GM12878 (cell line): ENCODE results near the gene BEGAIN. TPM values are rescaled to one million over a fixed set of nuclear protein-coding genes. Genes with fewer than 3 reads are reported as not detected.

Experiments used
- ATAC-seq: fragments of 200-7000 bp; cut with Tn5 transposase; 3 replicates; pipeline ENCODE4 v1.9.1; 2020; ENCODE audit warnings: mild to moderate bottlenecking, moderate library complexity
- BruUV-seq: library from RNA; stranded (reverse); fragments of 400-500 nt; replicated peaks from 2 replicates; lab custom pipeline; 2021; lab: Mats Ljungman, UMichigan
- CTCF ChIA-PET: fragments of 300-600 bp; sonication (Branson Sonifier 250); formaldehyde crosslinking; extraction: SDS; loops from one replicate; lab custom pipeline; 2021; ENCODE audit warnings: inconsistent platforms; lab: Yijun Ruan, JAX
- POLR2A ChIA-PET: fragments of 350-600 bp; formaldehyde crosslinking; extraction: SDS; loops from one replicate; lab custom pipeline; 2021; ENCODE audit warnings: inconsistent platforms; lab: Charles Lee
- RAD21 ChIA-PET: fragments of 300-600 bp; sonication (Branson Sonifier 250); formaldehyde crosslinking; loops from one replicate; lab custom pipeline; 2023; ENCODE audit warnings: antibody characterized with exemption; ENCODE audit not compliant: unreplicated experiment; lab: Charles Lee
- SMC1A ChIA-PET: fragments of 300-600 bp; sonication (Branson Sonifier 250); formaldehyde crosslinking; loops from one replicate; lab custom pipeline; 2023; ENCODE audit not compliant: unreplicated experiment, uncharacterized antibody; lab: Charles Lee
- DNase-seq: peaks from one replicate; pipeline ENCODE4 v3.0.0-alpha.2; 2011; ENCODE audit warnings: low read depth, low spot score
- FAIRE-seq: peaks from 3 replicates; lab custom pipeline; 2011; peaks lifted over from hg19 to GRCh38; lab: Jason Lieb, UNC
- H2AFZ ChIP-seq: 2 replicates; pipeline ENCODE4 v1.6.0; 2011; ENCODE audit warnings: low read depth, low read length, control low read depth; ENCODE audit not compliant: control insufficient read depth
- H3K27ac ChIP-seq: 2 replicates; pipeline ENCODE4 v1.5.1; 2011; ENCODE audit warnings: control low read depth; ENCODE audit not compliant: control insufficient read depth, insufficient read depth
- H3K27me3 ChIP-seq, 2 experiments: replicated peaks in 1 of 2; 2 replicates each; pipeline versions ENCODE4 v1.6.0 to v1.6.1; 2011; ENCODE audit warnings: low read length in 1 of 2; ENCODE audit not compliant: control insufficient read depth in 2 of 2, insufficient read depth in 2 of 2
- H3K36me3 ChIP-seq, 2 experiments: 2 replicates each; pipeline ENCODE4 v1.5.1; 2011; ENCODE audit warnings: low read length in 1 of 2; ENCODE audit not compliant: control insufficient read depth in 2 of 2, insufficient read depth in 2 of 2
- H3K4me1 ChIP-seq: 2 replicates; pipeline ENCODE4 v1.6.1; 2011; ENCODE audit warnings: mild to moderate bottlenecking, low read length, moderate library complexity, mixed read lengths; ENCODE audit not compliant: control insufficient read depth, insufficient read depth
- H3K4me2 ChIP-seq: 2 replicates; pipeline ENCODE4 v1.6.0; 2011; ENCODE audit warnings: control low read depth; ENCODE audit not compliant: control insufficient read depth, insufficient read depth
- H3K4me3 ChIP-seq: fragments of 200-600 bp; sonication (generic); 2 replicates; pipeline ENCODE4 v1.5.1; 2016
- H3K79me2 ChIP-seq: 2 replicates; pipeline ENCODE4 v1.6.0; 2011; ENCODE audit warnings: low read length; ENCODE audit not compliant: control insufficient read depth, insufficient read depth
- H3K9ac ChIP-seq: 2 replicates; pipeline ENCODE4 v1.8.0; 2011; ENCODE audit warnings: low read length, control low read depth, mixed read lengths; ENCODE audit not compliant: control insufficient read depth, insufficient read depth
- H3K9me3 ChIP-seq: replicated peaks from 3 replicates; pipeline ENCODE4 v1.5.1; 2011; ENCODE audit warnings: mild to moderate bottlenecking, low read length; ENCODE audit not compliant: control insufficient read depth, insufficient read depth
- H4K20me1 ChIP-seq: 2 replicates; pipeline ENCODE4 v1.6.0; 2011; ENCODE audit not compliant: control insufficient read depth, insufficient read depth
- CHD1 ChIP-seq: IDR thresholded peaks from 2 replicates; pipeline ENCODE4 v1.6.1; 2012; ENCODE audit warnings: low read depth, low read length, improper control_type of control experiment
- E2F8 ChIP-seq: fragments of 450-650 bp; IDR thresholded peaks from 2 replicates; pipeline ENCODE4 v1.6.1; 2018; ENCODE audit warnings: mild to moderate bottlenecking, low read depth, moderate library complexity; ENCODE audit not compliant: partially characterized antibody
- MAX ChIP-seq: IDR thresholded peaks from 2 replicates; pipeline ENCODE4 v1.6.1; 2012; ENCODE audit warnings: low read depth, low read length, improper control_type of control experiment
- MEF2A ChIP-seq: IDR thresholded peaks from 2 replicates; pipeline ENCODE4 v1.6.1; 2011; ENCODE audit warnings: low read depth, mild to moderate bottlenecking, low read length, moderate library complexity; ENCODE audit not compliant: insufficient read depth
- NFXL1 ChIP-seq: fragments of 450-650 bp; IDR thresholded peaks from 2 replicates; pipeline ENCODE4 v1.6.1; 2017; ENCODE audit warnings: antibody characterized with exemption, mild to moderate bottlenecking, borderline replicate concordance
- NFYA ChIP-seq: IDR thresholded peaks from 2 replicates; pipeline ENCODE4 v1.6.1; 2011; ENCODE audit warnings: low read depth, mild to moderate bottlenecking, low read length, improper control_type of control experiment, borderline replicate concordance
- PAX5 ChIP-seq: IDR thresholded peaks from 2 replicates; pipeline ENCODE4 v1.6.1; 2011; ENCODE audit warnings: low read depth, low read length, borderline replicate concordance
- POLR2A ChIP-seq: IDR thresholded peaks from 2 replicates; pipeline ENCODE4 v1.6.1; 2011; ENCODE audit warnings: low read depth, mild to moderate bottlenecking, low read length
- RCOR1 ChIP-seq: conservative IDR thresholded peaks from 2 replicates; pipeline ENCODE4 v1.6.1; 2012; ENCODE audit warnings: low read depth, low read length, improper control_type of control experiment
- RFX5 ChIP-seq: IDR thresholded peaks from 2 replicates; pipeline ENCODE4 v1.6.1; 2011; ENCODE audit warnings: low read depth, low read length, improper control_type of control experiment
- TBL1XR1 ChIP-seq: IDR thresholded peaks from 2 replicates; pipeline ENCODE4 v1.6.1; 2012; ENCODE audit warnings: low read depth, low read length, improper control_type of control experiment
- YBX1 ChIP-seq: fragments of 450-650 bp; IDR thresholded peaks from 2 replicates; pipeline ENCODE4 v1.6.1; 2016; ENCODE audit warnings: antibody characterized with exemption
- ZNF207 ChIP-seq: fragments of 450-650 bp; IDR thresholded peaks from 2 replicates; pipeline ENCODE4 v1.6.1; 2014; ENCODE audit warnings: antibody characterized with exemption, mild to moderate bottlenecking, borderline replicate concordance
- ZNF24 ChIP-seq: fragments of 450-650 bp; IDR thresholded peaks from 2 replicates; pipeline ENCODE4 v1.6.1; 2017; ENCODE audit warnings: antibody characterized with exemption, mild to moderate bottlenecking
- WGBS: methylation state at CpG from one replicate; pipeline ENCODE4 v1.1.6; 2016; ENCODE audit warnings: low lambda C conversion rate; ENCODE audit not compliant: insufficient replicate concordance, insufficient coverage; ENCODE audit errors: missing lambda C conversion rate; 5-methylcytosine and 5-hydroxymethylcytosine counted together
- in situ Hi-C: fragments of 300-500 bp; cut with MboI; formaldehyde crosslinking; loops from 9 replicates; pipeline ENCODE4 v1.14.3; 2018; ENCODE audit warnings: mixed read lengths
- intact Hi-C: fragments of 100-400 bp; cut with micrococcal nuclease; formaldehyde crosslinking; loops from one replicate; pipeline ENCODE4 v1.14.2; 2022; ENCODE audit not compliant: unreplicated experiment
- polyA plus RNA-seq, 11 experiments: library from polyadenylated mRNA; depleted of rRNA in 4 of 11; unstranded in 6 of 11; stranded (reverse) in 5 of 11; fragments of >200 nt; fragmentation: Nextera tagmentation in 4 of 11; fragmentation: Illumina TruSeq in 1 of 11; extraction: Ambion mirVana in 4 of 11; extraction: Trizol in 1 of 11; gene quantifications; 1 replicate in 1 of 11; 2 replicates in 10 of 11; pipeline versions ENCODE4 v1.2.1 to v1.2.3, GENCODE V29; 2011 to 2016; ENCODE audit warnings: inconsistent platforms in 2 of 11, missing spikeins in 2 of 11, low read depth in 1 of 11
- total RNA-seq, 4 experiments: library from RNA; depleted of rRNA in 3 of 4; stranded (reverse); fragments of >200 nt in 3 of 4; fragmentation: Illumina TruSeq in 1 of 4; extraction: Trizol in 1 of 4; gene quantifications; 2 replicates each; pipeline versions ENCODE4 v1.2.1 to v1.2.3, GENCODE V29; 2013 to 2021
- TF ChIP-seq, protein P1 (sequence below): IDR thresholded peaks from 2 replicates; pipeline ENCODE4 v1.6.1; 2011; ENCODE audit warnings: mild to moderate bottlenecking, low read depth, low read length, moderate library complexity; ENCODE audit not compliant: insufficient replicate concordance
- TF ChIP-seq, protein P2 (sequence below): fragments of 450-650 bp; formaldehyde crosslinking; IDR thresholded peaks from 2 replicates; pipeline ENCODE4 v1.5.0; 2022; ENCODE audit warnings: mild to moderate bottlenecking, missing genetic modification characterization

The BEGAIN gene
- total and polyA plus RNA-seq, 10 of the 15 experiments (the other 5 are each of a cell fraction or from before 2014, with no cell fraction given), result 0.01 to 0.31 (median 0.06) TPM; not detected in 5

DNA sequence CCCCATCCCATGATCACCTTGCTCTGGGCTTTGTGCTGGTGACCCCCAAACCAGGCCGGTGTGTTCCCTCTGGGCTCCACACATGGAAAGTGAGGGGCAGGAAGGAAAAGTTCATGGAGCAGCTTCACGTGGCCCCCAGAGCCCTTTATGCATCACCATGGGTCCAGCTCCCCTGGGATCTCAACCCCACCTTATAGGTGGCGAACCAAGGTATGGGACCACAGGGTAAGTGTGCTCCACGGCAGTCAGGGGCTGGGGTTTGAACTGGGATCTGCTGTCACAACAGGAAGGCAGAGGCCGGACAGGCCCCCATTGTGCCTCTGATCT is 7.4 kb upstream of the BEGAIN start (continued):
- TF ChIP-seq POLR2A (no peak), ZNF207 (no peak), E2F8 (no peak), RCOR1 (no peak), MAX (no peak), MEF2A (no peak)

DNA sequence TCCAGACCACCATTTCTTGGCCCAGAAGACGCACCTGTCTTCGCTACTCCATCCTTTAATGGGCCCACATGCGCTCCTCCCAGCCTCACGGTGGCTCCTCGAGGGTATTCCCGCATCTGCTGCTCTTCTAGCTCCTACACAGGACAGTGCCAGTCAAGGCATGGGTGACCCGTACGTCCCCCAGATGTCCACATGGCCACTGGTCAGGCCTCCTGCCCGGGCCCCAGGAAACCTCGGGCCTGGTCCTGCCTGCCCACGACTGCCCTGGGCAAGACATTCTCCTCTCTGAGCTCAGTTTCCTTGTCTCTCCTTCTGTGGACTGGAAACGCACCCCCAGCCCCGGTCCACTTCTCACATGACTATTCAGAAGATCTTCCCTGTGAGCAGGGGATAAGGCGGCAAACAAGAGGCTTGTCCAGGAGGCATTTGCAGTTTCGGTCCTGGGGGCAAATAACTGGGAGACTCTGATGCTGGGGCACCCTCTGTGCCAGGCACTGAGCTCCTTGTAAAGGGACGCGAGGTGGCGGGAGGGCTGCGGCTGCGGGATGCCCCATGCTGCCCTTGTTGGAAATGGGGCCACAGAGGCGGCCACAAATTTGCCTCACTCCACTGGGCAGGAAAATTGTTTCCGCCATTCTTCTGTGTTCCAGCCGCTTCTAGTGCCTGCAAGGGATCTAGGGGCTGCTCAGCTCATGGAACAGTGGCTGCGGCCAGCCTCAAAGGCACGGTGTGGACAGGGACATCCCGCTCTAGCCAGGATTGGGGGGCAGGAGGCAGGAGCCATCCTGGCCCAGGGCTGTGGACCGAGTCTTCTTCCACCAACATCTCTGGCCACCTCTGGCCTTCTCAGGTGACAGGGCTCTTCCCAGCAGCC is 6.8 kb upstream of the BEGAIN start:
- no peaks in the 10 kb centered on the region for H3K79me2 ChIP-seq
- ChIA-PET POLR2A (no interaction called here), RAD21 (no interaction called here), SMC1A (no interaction called here), CTCF (no interaction called here)
- no peak overlapping the region for H3K9ac ChIP-seq
- H3K9me3 ChIP-seq, result no peaks in the 10 kb centered on the region
- no peak overlapping the region for H3K4me2 ChIP-seq
- H3K36me3 ChIP-seq, result no peaks in the 10 kb centered on the region
- H3K27ac ChIP-seq, result no peak overlapping the region
- WGBS, result 33% methylated on average over 27 of the region's 27 CpGs
- H4K20me1 ChIP-seq, result no peaks in the 10 kb centered on the region
- H3K27me3 ChIP-seq, result peaks cover 0 to 3% of the 10 kb centered on the region in 2 experiments; a peak in 1 of 4 replicates
- H2AFZ ChIP-seq, result no peak overlapping the region
- ATAC-seq, result no peak
- in situ Hi-C loops, result no loop called here
- H3K4me1 ChIP-seq, result no peaks in the 10 kb centered on the region
- DNase-seq, result no peak
- no peak overlapping the region for H3K4me3 ChIP-seq
- FAIRE-seq, result no peak
- BruUV-seq, result no TSS peak
- intact Hi-C loops, result no loop called here
- TF ChIP-seq, protein P1, sequence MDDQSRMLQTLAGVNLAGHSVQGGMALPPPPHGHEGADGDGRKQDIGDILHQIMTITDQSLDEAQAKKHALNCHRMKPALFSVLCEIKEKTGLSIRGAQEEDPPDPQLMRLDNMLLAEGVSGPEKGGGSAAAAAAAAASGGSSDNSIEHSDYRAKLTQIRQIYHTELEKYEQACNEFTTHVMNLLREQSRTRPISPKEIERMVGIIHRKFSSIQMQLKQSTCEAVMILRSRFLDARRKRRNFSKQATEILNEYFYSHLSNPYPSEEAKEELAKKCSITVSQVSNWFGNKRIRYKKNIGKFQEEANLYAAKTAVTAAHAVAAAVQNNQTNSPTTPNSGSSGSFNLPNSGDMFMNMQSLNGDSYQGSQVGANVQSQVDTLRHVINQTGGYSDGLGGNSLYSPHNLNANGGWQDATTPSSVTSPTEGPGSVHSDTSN, result no peak
- TF ChIP-seq TBL1XR1 (no peak), CHD1 (no peak), RFX5 (no peak), PAX5 (no peak), YBX1 (no peak), ZNF24 (no peak), NFXL1 (no peak), NFYA (no peak)
- TF ChIP-seq, protein P2, sequence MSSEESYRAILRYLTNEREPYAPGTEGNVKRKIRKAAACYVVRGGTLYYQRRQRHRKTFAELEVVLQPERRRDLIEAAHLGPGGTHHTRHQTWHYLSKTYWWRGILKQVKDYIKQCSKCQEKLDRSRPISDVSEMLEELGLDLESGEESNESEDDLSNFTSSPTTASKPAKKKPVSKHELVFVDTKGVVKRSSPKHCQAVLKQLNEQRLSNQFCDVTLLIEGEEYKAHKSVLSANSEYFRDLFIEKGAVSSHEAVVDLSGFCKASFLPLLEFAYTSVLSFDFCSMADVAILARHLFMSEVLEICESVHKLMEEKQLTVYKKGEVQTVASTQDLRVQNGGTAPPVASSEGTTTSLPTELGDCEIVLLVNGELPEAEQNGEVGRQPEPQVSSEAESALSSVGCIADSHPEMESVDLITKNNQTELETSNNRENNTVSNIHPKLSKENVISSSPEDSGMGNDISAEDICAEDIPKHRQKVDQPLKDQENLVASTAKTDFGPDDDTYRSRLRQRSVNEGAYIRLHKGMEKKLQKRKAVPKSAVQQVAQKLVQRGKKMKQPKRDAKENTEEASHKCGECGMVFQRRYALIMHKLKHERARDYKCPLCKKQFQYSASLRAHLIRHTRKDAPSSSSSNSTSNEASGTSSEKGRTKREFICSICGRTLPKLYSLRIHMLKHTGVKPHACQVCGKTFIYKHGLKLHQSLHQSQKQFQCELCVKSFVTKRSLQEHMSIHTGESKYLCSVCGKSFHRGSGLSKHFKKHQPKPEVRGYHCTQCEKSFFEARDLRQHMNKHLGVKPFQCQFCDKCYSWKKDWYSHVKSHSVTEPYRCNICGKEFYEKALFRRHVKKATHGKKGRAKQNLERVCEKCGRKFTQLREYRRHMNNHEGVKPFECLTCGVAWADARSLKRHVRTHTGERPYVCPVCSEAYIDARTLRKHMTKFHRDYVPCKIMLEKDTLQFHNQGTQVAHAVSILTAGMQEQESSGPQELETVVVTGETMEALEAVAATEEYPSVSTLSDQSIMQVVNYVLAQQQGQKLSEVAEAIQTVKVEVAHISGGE (CRISPR knock-in tag), result no peak
